Transverse colon (tissue), 4 donors: Measurements from ENCODE around the gene NTRK3. TPM values are rescaled to one million over a fixed set of nuclear protein-coding genes. Genes with fewer than 3 reads are reported as not detected.

Experiments
- DNase-seq: peaks from one replicate; pipeline ENCODE4 v3.0.0-alpha.2; 2019
- H3K27ac ChIP-seq, 4 donors: fragments of 200-600 bp; sonication (generic); 2 replicates each; pipeline ENCODE4 v1.5.1; 2016 to 2018; ENCODE audit warnings: inconsistent platforms in 4 of 4
- H3K27me3 ChIP-seq: fragments of 200-600 bp; sonication (generic); 2 replicates; pipeline ENCODE4 v1.5.1; 2017; ENCODE audit warnings: inconsistent platforms
- H3K36me3 ChIP-seq, 4 donors: fragments of 200-600 bp; sonication (generic); 2 replicates each; pipeline ENCODE4 v1.5.1; 2017 to 2019; ENCODE audit warnings: inconsistent platforms in 4 of 4
- H3K4me1 ChIP-seq, 4 donors: fragments of 200-600 bp; sonication (generic); 2 replicates each; pipeline ENCODE4 v1.5.1; 2017 to 2020; ENCODE audit warnings: inconsistent platforms in 4 of 4
- H3K4me3 ChIP-seq, 4 donors: fragments of 200-600 bp; sonication (generic); 1 replicate in 1 of 4; 2 replicates in 3 of 4; pipeline versions ENCODE4 v1.5.1 to v1.6.1; 2017 to 2019; ENCODE audit warnings: inconsistent platforms in 4 of 4
- H3K9me3 ChIP-seq, 2 donors: fragments of 200-600 bp; sonication (generic); 2 replicates each; pipeline ENCODE4 v1.5.1; 2017 to 2019; ENCODE audit warnings: inconsistent platforms in 2 of 2
- CTCF ChIP-seq, 5 experiments: fragments of 200-600 bp in 3 of 5; fragments of 450-650 bp in 2 of 5; sonication (generic) in 3 of 5; IDR thresholded peaks; 1 replicate in 2 of 5; 2 replicates in 3 of 5; pipeline ENCODE4 v1.5.1; 2016 to 2017; ENCODE audit warnings: antibody characterized with exemption in 5 of 5, inconsistent platforms in 3 of 5, mild to moderate bottlenecking in 2 of 5, moderate library complexity in 1 of 5
- EP300 ChIP-seq: sonication (generic); formaldehyde crosslinking; IDR thresholded peaks from one replicate; pipeline ENCODE4 v1.6.1; 2017; ENCODE audit warnings: antibody characterized with exemption, low read depth
- POLR2A ChIP-seq: fragments of 450-650 bp; IDR thresholded peaks from one replicate; pipeline ENCODE4 v1.6.1; 2016; ENCODE audit warnings: antibody characterized with exemption, mild to moderate bottlenecking, moderate library complexity
- POLR2AphosphoS5 ChIP-seq, 3 donors: sonication (generic); formaldehyde crosslinking; IDR thresholded peaks; one replicate each; pipeline ENCODE4 v1.6.1; 2016; ENCODE audit warnings: antibody characterized with exemption in 3 of 3
- WGBS, 2 donors: methylation state at CpG; one replicate each; pipeline ENCODE4 v1.1.5; 2018; ENCODE audit warnings: low coverage in 1 of 2; 5-methylcytosine and 5-hydroxymethylcytosine counted together
- in situ Hi-C, 4 donors: fragments of 200-750 bp; cut with MboI; loops; one replicate each; pipeline versions ENCODE4 v1.15.0 to v1.15.1; 2017; ENCODE audit warnings: low sequenced_read_pairs in 3 of 4, low pct_ligation_motif_present in 1 of 4, low pct_unique_long_range_greater_than_20kb in 1 of 4
- intact Hi-C: fragments of 100-400 bp; cut with DNase I; formaldehyde crosslinking; loops from one replicate; pipeline ENCODE4 v1.15.1; 2023; ENCODE audit warnings: low total_unique reads
- total RNA-seq, 4 donors: library from RNA; depleted of rRNA; stranded (reverse); fragments of >200 nt; gene quantifications; one replicate each; pipeline ENCODE4 v1.1.0, GENCODE V29; 2016

The NTRK3 gene
- total RNA-seq, 4 donors from 2014 or later, result 1.1 to 2.8 (median 2.4) TPM

- in situ Hi-C loops (no loop called here), intact Hi-C loops (no loop called here)
- TF ChIP-seq POLR2A, result no peak
- no peak for TF ChIP-seq POLR2AphosphoS5 (IDR thresholded peaks at IDR 0.05)
- no peak for TF ChIP-seq EP300
- no peak for TF ChIP-seq CTCF (IDR thresholded peaks at IDR 0.05)
- no peak overlapping the region for H3K4me3 ChIP-seq
- no peaks in the 10 kb centered on the region for H3K9me3 ChIP-seq
- no peaks in the 10 kb centered on the region for H3K36me3 ChIP-seq
- H3K27ac ChIP-seq, result no peak overlapping the region
- WGBS, 2 donors, result 62 to 80% methylated on average over 1 to 3 of the region's 3 CpGs
- peaks cover 0 to 3% (median 0%) of the 10 kb centered on the region in 4 donors for H3K4me1 ChIP-seq
- no peaks in the 10 kb centered on the region for H3K27me3 ChIP-seq
- DNase-seq, result no peak
Measured at GRCh38 chr15:88080616-88081015, 175.9 kb downstream of the NTRK3 start.

- no peaks in the 10 kb centered on the region for H3K36me3 ChIP-seq
- intact Hi-C loops, result no loop called here
- 64 to 76% methylated on average over 9 to 12 of the region's 12 CpGs for WGBS, 2 donors
- TF ChIP-seq CTCF (IDR thresholded peaks at IDR 0.05) (no peak), POLR2A (no peak), EP300 (no peak), POLR2AphosphoS5 (IDR thresholded peaks at IDR 0.05) (no peak)
- no peaks in the 10 kb centered on the region for H3K4me1 ChIP-seq
- H3K4me3 ChIP-seq, result no peak overlapping the region
- no peaks in the 10 kb centered on the region for H3K9me3 ChIP-seq
- no peak for DNase-seq
- no peaks in the 10 kb centered on the region for H3K27me3 ChIP-seq
- in situ Hi-C loops, result no loop called here
- no peak overlapping the region for H3K27ac ChIP-seq
Measured at GRCh38 chr15:88077296-88078020, 179.1 kb downstream of the NTRK3 start.

- no peaks in the 10 kb centered on the region for H3K9me3 ChIP-seq
- H3K27me3 ChIP-seq, result no peaks in the 10 kb centered on the region
- in situ Hi-C loops (no loop called here), intact Hi-C loops (no loop called here)
- no peaks in the 10 kb centered on the region for H3K36me3 ChIP-seq
- WGBS, 2 donors, result 74 to 75% methylated on average over 1 of the region's 1 CpG
- TF ChIP-seq POLR2AphosphoS5 (IDR thresholded peaks at IDR 0.05), result no peak
- TF ChIP-seq EP300, result no peak
- TF ChIP-seq POLR2A, result no peak
- no peak for TF ChIP-seq CTCF (IDR thresholded peaks at IDR 0.05)
- DNase-seq, result no peak
- no peak overlapping the region for H3K27ac ChIP-seq
- H3K4me3 ChIP-seq, result no peak overlapping the region
- H3K4me1 ChIP-seq, result no peaks in the 10 kb centered on the region
Measured at GRCh38 chr15:88076328-88076727, 180.2 kb downstream of the NTRK3 start.

GRCh38 chr15:88075102-88075501, 181.4 kb downstream of the NTRK3 start:
- Histone ChIP-seq H3K36me3 (no peaks in the 10 kb centered on the region), H3K4me3 (no peak overlapping the region), H3K4me1 (no peaks in the 10 kb centered on the region), H3K27me3 (no peaks in the 10 kb centered on the region), H3K27ac (no peak overlapping the region), H3K9me3 (no peaks in the 10 kb centered on the region)
- in situ Hi-C loops, result no loop called here
- 54 to 76% methylated on average over 2 to 6 of the region's 6 CpGs for WGBS, 2 donors
- intact Hi-C loops, result no loop called here
- TF ChIP-seq EP300 (no peak), POLR2AphosphoS5 (IDR thresholded peaks at IDR 0.05) (no peak), CTCF (IDR thresholded peaks at IDR 0.05) (no peak), POLR2A (no peak)
- DNase-seq, result no peak
